Stimulated activated CD8-positive, alpha-beta memory T cell treated with anti-CD3 and anti-CD28 coated beads, Interleukin-12 subunit alpha, Interleukin-12 subunit beta, amount 100 ng/mL, for 4 hours (primary cell): Measurements from ENCODE around the gene C2CD4B.

Experiments used
- DNase-seq: peaks from one replicate; pipeline ENCODE4 v3.0.0-alpha.2; 2020; ENCODE audit warnings: low read depth

Gene C2CD4B

GRCh38 chr15:62119227-62119864 is 45.7 kb downstream of the C2CD4B start:
- no peak for DNase-seq

GRCh38 chr15:62118520-62119226 is 46.4 kb downstream of the C2CD4B start:
- DNase-seq: no peak

GRCh38 chr15:62115847-62116246 is 49.2 kb downstream of the C2CD4B start:
- DNase-seq: no peak
